Testis (tissue), 2 donors: ENCODE data around the gene ABCC4.

Experiments
- CTCF ChIP-seq, 3 experiments: fragments of 450-650 bp in 2 of 3; fragments of 200-600 bp in 1 of 3; sonication (generic) in 1 of 3; IDR thresholded peaks; one replicate each; pipeline ENCODE4 v1.5.1; 2016 to 2019; ENCODE audit warnings: antibody characterized with exemption in 3 of 3, mild to moderate bottlenecking in 2 of 3, moderate library complexity in 1 of 3
- POLR2A ChIP-seq: fragments of 450-650 bp; IDR thresholded peaks from one replicate; pipeline ENCODE4 v1.6.1; 2017; ENCODE audit warnings: antibody characterized with exemption, mild to moderate bottlenecking, moderate library complexity

GRCh38 chr13:95038949-95039348 lies 262.3 kb downstream of the ABCC4 start:
- TF ChIP-seq CTCF (IDR thresholded peaks at IDR 0.05) (no peak), POLR2A (no peak)
